SK-N-SH (cell line): ENCODE data around the gene GUCA1C. TPM values are rescaled to one million over a fixed set of nuclear protein-coding genes. Genes with fewer than 3 reads are reported as not detected.

Experiments used
- CTCF ChIA-PET: fragments of 300-600, 350-600 bp; formaldehyde crosslinking; extraction: SDS; loops from one replicate; lab custom pipeline; 2021; lab: Yijun Ruan, JAX
- POLR2A ChIA-PET: fragments of 350-600 bp; sonication (Branson Sonifier 250); formaldehyde crosslinking; extraction: SDS; loops from one replicate; lab custom pipeline; 2020; ENCODE audit warnings: antibody characterized with exemption, inconsistent platforms; lab: Yijun Ruan, JAX
- DNase-seq: peaks from one replicate; pipeline ENCODE4 v3.0.0; 2012
- H2AFZ ChIP-seq: fragments of 200-600 bp; sonication (generic); 2 replicates; pipeline ENCODE4 v1.8.1; 2016; ENCODE audit warnings: antibody characterized with exemption, mild to moderate bottlenecking, low read depth
- H3F3A ChIP-seq: fragments of 200-600 bp; sonication (generic); replicated peaks from 2 replicates; pipeline ENCODE3; 2016; ENCODE audit warnings: antibody characterized with exemption, mild to moderate bottlenecking; ENCODE audit not compliant: insufficient read depth
- H3K27ac ChIP-seq, 2 experiments: fragments of 200-500 bp in 1 of 2; fragments of 200-600 bp in 1 of 2; sonication (Bioruptor generic) in 1 of 2; sonication (generic), shearing (Covaris generic) in 1 of 2; 2 replicates each; pipeline versions ENCODE4 v1.5.1 to v1.6.1; 2014 to 2016; ENCODE audit warnings: low read depth in 2 of 2, inconsistent platforms in 1 of 2, low read length in 1 of 2, mild to moderate bottlenecking in 1 of 2, mixed read lengths in 1 of 2
- H3K27me3 ChIP-seq: fragments of 200-600 bp; sonication (generic), shearing (Covaris generic); 2 replicates; pipeline ENCODE4 v1.6.1; 2016; ENCODE audit warnings: mixed run types; ENCODE audit not compliant: insufficient read depth
- H3K36me3 ChIP-seq, 2 experiments: fragments of 200-500 bp in 1 of 2; fragments of 200-600 bp in 1 of 2; sonication (Bioruptor generic) in 1 of 2; sonication (generic) in 1 of 2; replicated peaks in 1 of 2; 2 replicates each; pipeline versions ENCODE3 to v1.5.1; 2014 to 2016; ENCODE audit warnings: low read length in 1 of 2, mild to moderate bottlenecking in 1 of 2; ENCODE audit not compliant: insufficient read depth in 2 of 2, control insufficient read depth in 1 of 2
- H3K4me1 ChIP-seq, 2 experiments: fragments of 200-500 bp in 1 of 2; fragments of 200-600 bp in 1 of 2; sonication (Bioruptor generic) in 1 of 2; sonication (generic), shearing (Covaris generic) in 1 of 2; 2 replicates each; pipeline versions ENCODE4 v1.5.1 to v1.6.1; 2014 to 2016; ENCODE audit warnings: low read depth in 1 of 2, low read length in 1 of 2, mixed run types in 1 of 2; ENCODE audit not compliant: insufficient read depth in 2 of 2, control insufficient read depth in 1 of 2
- H3K4me2 ChIP-seq: fragments of 200-600 bp; sonication (generic), shearing (Covaris generic); 2 replicates; pipeline ENCODE4 v1.6.1; 2017; ENCODE audit warnings: mixed run types
- H3K4me3 ChIP-seq, 2 experiments: fragments of 200-500 bp in 1 of 2; fragments of 200-600 bp in 1 of 2; sonication (Bioruptor generic) in 1 of 2; sonication (generic), shearing (Covaris generic) in 1 of 2; 2 replicates each; pipeline versions ENCODE4 v1.5.1 to v1.8.1; 2014 to 2016; ENCODE audit warnings: low read depth in 2 of 2, inconsistent platforms in 1 of 2, low read length in 1 of 2, mild to moderate bottlenecking in 1 of 2, mixed read lengths in 1 of 2, moderate library complexity in 1 of 2
- H3K79me2 ChIP-seq: fragments of 200-600 bp; sonication (generic); 2 replicates; pipeline ENCODE4 v1.8.1; 2017; ENCODE audit warnings: mild to moderate bottlenecking; ENCODE audit not compliant: insufficient read depth
- H3K9ac ChIP-seq: fragments of 200-600 bp; sonication (generic); 2 replicates; pipeline ENCODE4 v1.6.1; 2017; ENCODE audit warnings: mixed run types
- H3K9me2 ChIP-seq: fragments of 200-600 bp; sonication (generic); 2 replicates; pipeline ENCODE4 v1.6.1; 2017; ENCODE audit warnings: mixed run types
- H3K9me3 ChIP-seq: fragments of 200-600 bp; sonication (generic); 2 replicates; pipeline ENCODE4 v1.6.1; 2017; ENCODE audit warnings: mixed run types, mild to moderate bottlenecking, moderate library complexity
- H4K20me1 ChIP-seq: fragments of 200-600 bp; sonication (generic); 2 replicates; pipeline ENCODE4 v1.6.1; 2017; ENCODE audit warnings: mild to moderate bottlenecking, mixed run types; ENCODE audit not compliant: insufficient read depth
- CHD2 ChIP-seq: fragments of 150-350 bp; IDR thresholded peaks from 2 replicates; pipeline ENCODE4 v1.6.1; 2018; ENCODE audit warnings: low read length; ENCODE audit not compliant: partially characterized antibody
- FOSL2 ChIP-seq: IDR thresholded peaks from 2 replicates; pipeline ENCODE4 v1.4.0; 2012; ENCODE audit warnings: low read depth, mild to moderate bottlenecking, moderate library complexity, borderline replicate concordance
- JUND ChIP-seq: IDR thresholded peaks from 2 replicates; pipeline ENCODE4 v1.4.0; 2012
- MAX ChIP-seq: IDR thresholded peaks from 2 replicates; pipeline ENCODE4 v1.4.0; 2012; ENCODE audit warnings: low read depth
- MEF2A ChIP-seq: IDR thresholded peaks from 2 replicates; pipeline ENCODE4 v1.4.0; 2012; ENCODE audit warnings: low read depth, borderline replicate concordance
- PBX3 ChIP-seq: IDR thresholded peaks from 2 replicates; pipeline ENCODE4; 2012
- RCOR1 ChIP-seq: fragments of 150-350 bp; IDR thresholded peaks from 2 replicates; pipeline ENCODE4 v1.6.1; 2017; ENCODE audit warnings: antibody characterized with exemption, low read length
- RXRA ChIP-seq: IDR thresholded peaks from 2 replicates; pipeline ENCODE4 v1.4.0; 2012; ENCODE audit warnings: low read depth, mild to moderate bottlenecking, borderline replicate concordance
- TAF1 ChIP-seq: IDR thresholded peaks from 2 replicates; pipeline ENCODE4 v1.6.1; 2012; ENCODE audit warnings: low read depth, mild to moderate bottlenecking, low read length, moderate library complexity, borderline replicate concordance
- WGBS: methylation state at CpG from one replicate; pipeline ENCODE4 v1.1.6; 2017; ENCODE audit warnings: low lambda C conversion rate; 5-methylcytosine and 5-hydroxymethylcytosine counted together
- polyA plus RNA-seq, 3 experiments: library from polyadenylated mRNA; depleted of rRNA; stranded (reverse); fragments of >200 nt; gene quantifications; 2 replicates each; pipeline ENCODE4 v1.2.3, GENCODE V29; 2012

GUCA1C gene
- polyA plus RNA-seq, 1 of the 3 experiments (the other 2 are of a cell fraction), result not detected

- Histone ChIP-seq H3F3A (no peaks in the 10 kb centered on the region), H4K20me1 (no peaks in the 10 kb centered on the region), H3K9me2 (no peaks in the 10 kb centered on the region), H3K4me2 (no peak overlapping the region), H2AFZ (no peak overlapping the region), H3K9me3 (no peaks in the 10 kb centered on the region), H3K27ac (no peak overlapping the region), H3K4me3 (no peak overlapping the region), H3K9ac (no peak overlapping the region), H3K27me3 (no peaks in the 10 kb centered on the region), H3K79me2 (no peaks in the 10 kb centered on the region), H3K4me1 (no peaks in the 10 kb centered on the region; a peak in 1 of 4 replicates), H3K36me3 (no peaks in the 10 kb centered on the region)
- no peak for DNase-seq
- WGBS, result 18% methylated on average over 1 of the region's 1 CpG
- peak; percentile 58; the same call in 1 of the 2 replicates for TF ChIP-seq FOSL2
- no peak for TF ChIP-seq RXRA
- peak; percentile 54; the same call in 1 of the 2 replicates for TF ChIP-seq JUND
- CTCF ChIA-PET, result interaction anchor here (1.0 kb wide), 1 partner anchor 11 kb away, joined by 3 read pairs; no protein-coding TSS in a partner anchor
- POLR2A ChIA-PET, result no interaction called here
Observed at GRCh38 chr3:108959017-108959416, 5.3 kb upstream of the GUCA1C start.

DNA sequence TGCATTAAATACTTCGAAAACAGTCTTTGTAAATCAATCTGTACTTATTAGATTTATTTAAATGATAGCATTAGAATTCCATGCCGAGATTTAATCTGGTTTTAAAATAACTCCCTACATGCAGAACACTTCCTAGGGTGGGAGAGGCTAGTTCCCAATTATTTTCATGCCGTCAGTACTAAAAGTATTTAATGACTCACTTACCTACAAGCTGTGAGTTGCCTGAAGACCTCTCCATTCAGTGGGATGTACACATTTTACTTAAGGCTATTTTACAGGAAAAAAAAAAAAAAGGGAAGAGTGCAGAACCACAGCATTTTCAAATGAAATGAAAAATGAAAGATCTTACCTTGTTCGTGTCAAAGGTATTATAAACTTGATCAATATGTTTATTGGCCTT is 469 bp downstream of the GUCA1C start:
- no peak overlapping the region for H3K9ac ChIP-seq

More for the DNA sequence above, 469 bp downstream of the GUCA1C start:
- Histone ChIP-seq H4K20me1 (no peaks in the 10 kb centered on the region), H3K4me2 (no peak overlapping the region), H3K4me1 (peaks cover 0 to 4% of the 10 kb centered on the region in 2 experiments; a peak in 1 of 4 replicates), H3K27ac (no peak overlapping the region), H3K79me2 (no peaks in the 10 kb centered on the region), H2AFZ (no peak overlapping the region), H3F3A (peaks cover 6% of the 10 kb centered on the region), H3K4me3 (no peak overlapping the region), H3K9me2 (no peaks in the 10 kb centered on the region), H3K27me3 (no peaks in the 10 kb centered on the region), H3K9me3 (no peaks in the 10 kb centered on the region), H3K36me3 (no peaks in the 10 kb centered on the region)
- TF ChIP-seq MEF2A (no peak), MAX (no peak), TAF1 (no peak), FOSL2 (peak; percentile 26; the same call in 1 of the 2 replicates), CHD2 (no peak), RCOR1 (no peak), PBX3 (peak; percentile 11; the same call in 1 of the 2 replicates)
- ChIA-PET POLR2A (no interaction called here), CTCF (interaction anchor here (1.4 kb wide), 1 partner anchor 71 kb away, joined by 5 read pairs; no protein-coding TSS in a partner anchor)
- no peak for DNase-seq
- 31% methylated on average over 4 of the region's 4 CpGs for WGBS
